GM18526 (cell line): ENCODE measurements around the gene MBOAT2.

ENCODE experiments used
- POLR2A ChIP-seq: IDR thresholded peaks from 3 replicates; pipeline ENCODE4 v1.6.1; 2011; ENCODE audit not compliant: insufficient read length; ENCODE audit errors: extremely low read depth

The MBOAT2 gene

DNA sequence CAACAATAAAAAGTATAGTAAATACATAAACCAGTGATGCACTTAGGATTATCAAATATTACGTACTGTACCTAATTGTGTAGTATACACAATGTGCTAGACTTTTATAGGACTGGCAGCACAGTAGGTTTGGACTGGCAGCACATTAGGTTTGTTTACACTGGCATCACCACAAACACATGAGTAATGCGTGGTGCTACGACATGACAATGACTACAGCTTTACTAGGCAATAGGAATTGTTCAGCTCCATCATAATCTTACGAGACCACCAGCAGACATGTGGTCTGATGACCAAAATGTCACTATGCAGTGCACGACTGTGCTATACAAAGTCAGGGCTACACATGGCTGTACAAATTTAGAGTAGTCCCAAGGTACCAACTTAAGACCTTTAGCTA lies 2.3 kb downstream of the MBOAT2 start:
- no peak for TF ChIP-seq POLR2A

DNA sequence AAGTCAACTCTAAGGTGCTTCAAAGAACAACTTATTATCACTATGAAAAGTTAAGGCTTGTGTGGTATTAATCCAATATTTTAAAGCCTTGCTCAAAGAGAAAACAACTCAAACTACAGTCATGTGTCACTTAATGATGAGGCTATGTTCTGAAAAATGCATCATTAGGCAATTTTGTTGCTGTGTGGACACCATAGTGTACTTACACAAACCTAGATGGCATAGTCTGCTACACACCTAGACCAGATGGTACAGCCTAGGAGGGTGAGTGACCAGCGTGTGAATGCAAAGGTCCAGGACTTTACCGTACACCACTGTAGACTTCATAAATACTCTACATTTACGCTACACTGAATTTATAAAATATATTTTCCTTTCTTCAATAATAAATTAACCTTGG lies 3.0 kb downstream of the MBOAT2 start:
- no peak for TF ChIP-seq POLR2A

DNA sequence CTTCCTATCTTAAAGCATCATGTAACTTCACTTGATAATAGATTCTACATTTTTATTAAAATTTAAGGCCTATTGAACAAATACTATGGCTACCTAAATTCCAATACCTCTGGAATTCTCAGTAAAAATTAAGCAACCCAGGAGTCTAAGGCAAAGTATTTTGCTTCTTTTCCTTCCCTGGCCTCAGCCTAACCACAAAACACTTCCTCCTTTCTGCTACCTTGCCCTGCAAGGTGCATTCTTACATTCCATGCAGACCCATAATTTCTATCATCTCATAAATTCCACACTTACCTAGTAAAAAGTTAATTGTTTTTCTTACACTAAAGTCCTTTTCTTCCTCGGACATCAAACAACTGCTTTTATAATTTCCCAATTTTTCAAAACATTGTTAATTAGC lies 3.7 kb downstream of the MBOAT2 start:
- TF ChIP-seq POLR2A: no peak

DNA sequence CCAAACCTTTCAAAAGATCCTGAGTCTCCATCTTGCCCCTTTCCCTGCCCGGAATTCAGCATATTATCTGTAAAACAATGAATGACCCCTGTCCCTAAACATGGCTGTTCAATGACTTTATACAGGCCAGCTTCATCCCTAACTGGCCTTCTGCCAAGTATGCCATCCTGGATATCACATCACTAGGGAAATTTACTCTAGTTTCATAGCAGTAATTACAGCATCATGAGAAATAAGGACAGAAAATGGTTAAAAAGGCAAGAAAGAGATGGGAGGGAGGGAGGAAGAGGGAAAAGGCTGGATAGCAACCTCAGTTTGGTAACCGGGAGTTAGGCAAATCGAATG lies 4.4 kb downstream of the MBOAT2 start:
- no peak for TF ChIP-seq POLR2A

DNA sequence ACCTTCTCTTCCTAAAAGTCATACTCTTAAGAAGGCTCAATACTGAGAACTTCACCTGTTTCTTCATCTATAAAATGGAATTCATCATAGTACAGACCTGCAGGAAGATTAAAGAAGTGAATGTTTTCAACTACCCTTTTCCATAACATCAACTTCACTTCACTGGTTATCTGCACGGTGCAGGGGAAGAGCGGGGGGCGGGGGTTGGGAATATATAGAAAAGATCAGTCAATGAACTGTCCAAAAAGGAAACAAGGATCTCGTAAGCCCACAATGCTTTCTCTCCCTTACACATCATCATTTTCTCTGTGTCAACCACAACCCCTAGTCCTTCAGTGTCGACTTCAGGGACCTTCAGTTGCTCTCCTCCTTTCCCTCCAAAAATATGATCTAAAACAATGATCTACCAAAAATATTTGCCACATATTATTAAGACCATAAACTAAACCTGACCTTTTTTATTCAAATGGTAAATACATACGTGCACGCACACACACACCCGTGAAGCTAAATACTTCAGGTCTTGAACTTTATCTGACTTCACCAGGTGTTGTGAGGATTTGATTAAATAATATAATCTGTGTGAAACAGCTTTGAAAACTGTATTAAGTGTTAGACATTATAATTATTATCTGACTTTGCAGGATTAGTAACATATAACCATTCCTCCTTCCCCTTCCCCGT lies 4.9 kb downstream of the MBOAT2 start:
- no peak for TF ChIP-seq POLR2A

DNA sequence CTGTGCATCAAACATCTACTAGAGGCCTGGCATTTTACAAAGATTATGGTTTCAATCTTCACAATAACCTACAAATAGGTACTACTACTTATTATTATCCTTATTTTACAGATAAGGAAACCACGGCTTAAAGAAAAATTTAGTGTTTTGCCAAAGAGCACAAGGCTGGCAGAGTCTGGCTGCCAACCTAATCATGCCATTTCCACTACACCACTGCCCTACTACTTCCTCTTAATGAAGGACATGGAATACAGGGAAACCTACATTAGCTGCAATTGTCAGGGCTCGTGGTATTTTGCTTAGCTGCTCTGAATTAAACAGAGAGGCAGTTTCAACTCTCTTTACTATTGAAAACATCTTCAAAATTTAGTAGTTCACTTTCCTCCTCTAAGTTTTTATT lies 5.9 kb downstream of the MBOAT2 start:
- no peak for TF ChIP-seq POLR2A

DNA sequence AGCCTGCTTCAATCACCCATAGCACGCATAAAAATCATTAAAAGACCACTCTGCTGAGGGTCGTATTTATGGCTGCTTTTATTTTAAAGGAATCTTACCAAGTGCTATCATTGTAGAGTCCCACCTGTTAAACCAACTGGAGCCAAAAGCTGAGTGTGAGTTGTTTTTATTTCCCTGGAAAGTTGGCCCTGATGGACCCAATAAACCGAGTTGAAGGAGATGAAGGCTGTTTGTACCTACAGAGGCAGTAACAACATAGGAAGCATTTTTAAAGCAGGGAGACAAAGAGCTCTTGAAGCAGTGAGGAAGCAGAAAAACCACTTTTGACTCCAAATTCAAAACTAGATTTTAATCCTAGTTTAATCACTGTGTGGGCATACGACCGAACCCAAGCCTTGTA lies 6.4 kb downstream of the MBOAT2 start:
- TF ChIP-seq POLR2A: no peak

DNA sequence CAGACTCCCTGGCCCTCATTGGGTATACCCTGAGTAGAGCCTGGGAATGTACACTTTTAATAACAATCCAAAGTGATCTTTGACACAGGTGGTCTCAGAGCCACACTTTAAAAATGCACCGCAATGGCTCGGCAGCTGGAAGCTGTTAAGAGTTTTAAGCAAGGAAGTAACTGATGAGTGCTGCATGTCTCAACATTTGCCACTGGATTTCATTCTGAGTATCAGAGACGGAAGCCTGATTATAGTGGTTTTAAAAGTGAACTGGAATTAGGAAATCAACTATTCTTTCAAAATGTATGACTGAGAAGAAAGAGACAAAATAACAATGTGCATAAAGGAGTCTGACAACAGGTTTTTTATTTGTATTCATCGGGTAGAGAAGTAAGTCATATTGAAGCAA lies 7.5 kb downstream of the MBOAT2 start:
- TF ChIP-seq POLR2A: no peak

DNA sequence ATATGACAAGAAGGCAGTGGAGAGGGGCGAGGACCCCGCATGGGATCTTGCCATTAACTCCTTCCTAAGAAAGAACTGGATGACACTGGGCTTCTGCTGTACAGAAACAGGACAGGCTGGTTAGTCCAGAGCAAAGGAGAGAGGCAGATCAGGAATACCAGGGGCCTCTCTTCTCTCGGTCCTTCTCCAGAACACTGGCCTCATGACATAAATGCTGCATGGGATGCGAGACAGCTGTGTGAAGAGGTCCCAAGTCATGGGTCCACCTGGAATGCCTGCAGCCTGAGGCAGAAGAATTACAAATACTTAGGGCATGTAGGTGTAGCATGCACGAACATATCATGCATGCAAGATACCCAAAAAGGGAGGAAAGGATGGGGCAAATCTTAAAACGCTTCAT lies 9.1 kb downstream of the MBOAT2 start:
- no peak for TF ChIP-seq POLR2A

DNA sequence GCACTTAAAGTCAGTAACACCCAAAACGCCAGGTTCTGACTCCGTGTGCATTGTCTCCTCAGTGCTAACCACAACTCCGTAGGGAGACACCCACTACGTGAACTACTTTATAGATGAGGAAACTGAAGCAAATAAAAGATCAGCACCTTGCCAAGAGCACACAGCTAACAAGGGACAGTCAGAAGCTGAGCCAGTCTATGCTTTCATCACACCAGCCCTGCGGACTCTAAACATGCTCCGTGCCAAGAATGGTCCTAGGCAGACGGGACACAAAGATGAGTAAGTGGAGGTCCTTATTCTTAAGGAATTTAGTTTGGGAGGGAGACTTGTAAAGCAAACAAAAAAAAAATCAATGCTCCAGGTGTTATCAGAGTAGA lies 9.6 kb downstream of the MBOAT2 start:
- no peak for TF ChIP-seq POLR2A

DNA sequence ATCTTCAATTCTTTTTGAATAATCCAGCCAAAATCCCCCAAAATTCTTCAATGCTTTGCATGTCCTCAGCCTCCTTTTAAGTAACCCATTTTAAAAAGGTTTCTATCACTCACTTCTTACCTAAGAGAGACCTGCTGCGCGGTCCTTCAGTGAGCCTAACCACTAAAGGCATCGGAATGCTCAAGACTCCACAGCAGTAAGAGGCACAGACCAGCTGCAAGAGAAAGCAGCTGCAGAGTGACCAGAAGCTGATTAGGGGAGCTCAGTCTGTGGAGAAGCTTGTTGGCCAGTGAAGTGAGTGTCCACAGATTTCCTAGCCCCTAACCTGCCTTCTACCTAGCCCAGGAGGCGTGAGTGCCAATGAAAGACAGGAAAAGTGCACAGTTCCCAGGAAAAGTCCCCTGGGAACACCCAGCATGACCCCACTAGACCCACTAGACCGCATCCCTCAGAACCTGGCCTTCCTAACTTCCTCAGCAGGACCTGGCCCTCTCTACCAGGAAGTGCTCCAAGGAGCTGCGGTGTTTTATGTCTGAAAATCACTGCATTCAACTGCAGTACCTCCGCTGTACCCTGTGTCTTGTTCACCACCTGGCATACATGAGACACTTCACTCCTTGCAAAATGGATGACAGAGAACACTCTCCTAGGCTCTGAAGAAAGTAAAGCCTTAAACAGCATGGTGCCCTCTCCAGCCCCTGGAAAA lies 10.1 kb downstream of the MBOAT2 start:
- TF ChIP-seq POLR2A: no peak

DNA sequence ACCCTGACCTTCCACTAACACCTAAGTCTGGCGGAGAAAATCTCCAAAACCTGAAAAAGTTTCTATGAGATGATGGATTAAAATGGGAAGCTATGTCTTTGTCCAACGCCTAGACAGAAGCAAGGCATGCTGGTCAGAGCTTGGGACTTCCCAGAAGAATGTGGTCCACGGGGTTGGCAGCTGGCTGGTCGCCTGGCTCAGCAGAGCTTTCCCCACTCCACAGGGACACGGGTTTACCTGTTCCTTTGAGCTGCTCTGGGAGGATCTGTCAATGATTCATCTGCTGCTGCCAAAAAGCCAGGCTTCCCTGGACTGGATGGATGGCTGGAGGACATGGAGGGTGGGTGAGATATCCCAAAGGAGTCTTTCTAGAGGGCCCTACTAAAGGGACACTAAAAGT lies 10.8 kb downstream of the MBOAT2 start:
- TF ChIP-seq POLR2A: no peak

DNA sequence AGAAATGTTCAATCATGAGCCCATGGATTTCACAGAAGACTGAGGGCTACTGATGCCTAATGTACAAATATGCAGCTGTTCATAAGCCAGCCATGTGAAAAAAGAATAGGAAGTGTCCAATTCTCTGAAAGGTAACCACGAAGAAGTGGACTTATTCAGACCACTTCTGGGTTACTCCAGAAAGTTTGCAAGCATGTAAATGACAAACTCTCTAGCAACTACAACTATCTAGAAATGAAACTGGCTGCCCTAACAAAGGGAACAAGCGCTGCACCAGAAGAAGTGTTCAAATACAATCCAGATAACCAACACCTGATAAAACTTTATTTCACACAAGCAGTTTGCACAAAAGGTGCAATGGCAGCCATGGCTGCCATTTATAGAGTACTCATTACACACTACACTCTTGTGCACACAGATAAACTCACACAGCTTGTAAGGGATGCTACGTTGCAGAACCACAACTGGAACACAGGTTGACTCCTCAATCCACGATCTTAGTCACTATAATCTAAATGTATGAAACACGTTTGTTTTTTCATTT lies 13.9 kb downstream of the MBOAT2 start:
- TF ChIP-seq POLR2A: no peak

DNA sequence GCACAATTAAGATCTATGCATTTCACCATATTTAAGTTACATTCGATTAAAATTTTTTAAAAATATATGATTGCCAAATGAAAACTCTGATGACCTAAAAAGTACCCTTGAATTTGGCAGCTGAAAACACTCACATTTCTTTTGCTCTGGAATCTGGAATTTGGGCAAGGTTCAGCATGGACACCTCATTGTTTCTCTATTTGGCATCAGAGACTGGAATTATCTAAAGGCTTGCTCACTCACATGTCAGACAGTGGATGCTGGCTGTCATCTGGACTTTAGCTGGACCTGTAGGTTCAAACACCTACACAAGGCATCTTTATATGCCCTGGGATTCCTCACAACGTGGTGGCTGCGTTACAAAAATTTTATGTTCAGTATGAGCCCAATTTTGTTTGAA lies 16.1 kb downstream of the MBOAT2 start:
- no peak for TF ChIP-seq POLR2A

DNA sequence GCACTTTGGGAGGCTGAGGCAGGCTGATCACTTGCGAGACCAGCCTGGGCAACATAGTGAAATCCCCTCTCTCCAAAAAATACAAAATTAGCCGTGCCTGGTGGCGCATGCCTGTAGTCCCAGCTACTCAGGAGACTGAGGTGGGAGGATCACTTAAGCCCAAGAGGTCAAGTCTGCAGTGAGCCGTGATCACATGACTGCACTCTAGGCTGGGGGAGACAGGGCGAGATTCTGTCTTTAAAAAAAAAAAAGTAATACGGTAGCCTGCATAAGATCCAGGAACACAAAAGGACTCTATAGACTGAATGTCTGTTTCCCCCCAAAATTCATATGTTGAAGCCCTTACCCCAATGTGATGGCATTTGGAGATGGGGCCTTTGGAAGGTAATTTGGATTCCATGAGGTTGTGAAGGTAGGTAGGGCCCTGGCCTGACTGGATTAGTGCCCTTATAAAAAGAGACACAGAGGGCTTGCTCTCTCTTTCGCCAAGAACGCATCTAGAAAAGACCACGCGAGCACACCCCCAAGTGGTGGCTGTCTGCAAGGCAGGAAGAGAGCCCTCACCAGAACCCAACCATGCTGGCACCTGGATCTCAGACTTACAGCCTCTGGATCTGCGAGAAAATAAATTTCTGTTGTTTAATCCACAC lies 17.0 kb downstream of the MBOAT2 start:
- no peak for TF ChIP-seq POLR2A

DNA sequence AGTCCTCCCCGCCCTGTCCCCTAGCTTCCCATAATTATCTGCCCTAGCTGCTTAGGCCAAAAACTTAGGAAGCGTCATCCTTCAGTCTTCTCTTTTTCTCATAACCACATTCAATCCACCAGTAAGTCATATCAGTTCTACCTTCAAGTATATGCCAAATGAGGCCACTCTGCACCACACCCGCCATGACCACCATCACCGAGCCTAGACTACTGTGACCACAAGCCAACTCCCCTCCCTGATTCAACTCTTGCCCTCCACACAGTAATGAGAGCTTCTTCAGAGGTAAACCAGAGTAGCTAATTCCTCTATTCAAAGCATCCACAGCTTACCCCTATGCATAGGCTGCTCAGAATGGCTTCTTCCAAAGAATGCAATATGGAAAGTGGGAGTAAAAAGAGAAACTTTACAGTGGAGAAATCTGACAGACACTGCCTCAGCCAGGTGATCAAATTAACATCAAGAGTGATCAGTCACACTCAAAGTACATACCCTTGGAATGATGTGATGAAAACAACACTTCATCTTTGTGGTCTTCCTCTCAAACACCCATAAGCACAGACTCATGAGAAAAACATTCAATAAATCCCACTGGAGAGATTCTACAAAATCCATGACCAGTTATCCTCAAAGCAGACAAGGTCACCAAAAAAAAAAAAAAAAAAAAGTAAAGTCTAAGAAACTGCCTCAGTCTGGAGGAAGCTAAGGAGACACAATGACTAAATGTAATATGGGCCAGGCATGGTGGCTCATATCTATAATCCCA lies 17.7 kb downstream of the MBOAT2 start:
- no peak for TF ChIP-seq POLR2A
